ENCODE measurements around the gene PGA5.
"Not testable (repeated sequence)": the region's sequence is repeated elsewhere in the genome, so short reads cannot be mapped to it uniquely, and the experiment has no call there.

GRCh38 chr11:61241526-61241925, 551 bp downstream of the PGA5 start:
- TF ChIP-seq, protein P1, sequence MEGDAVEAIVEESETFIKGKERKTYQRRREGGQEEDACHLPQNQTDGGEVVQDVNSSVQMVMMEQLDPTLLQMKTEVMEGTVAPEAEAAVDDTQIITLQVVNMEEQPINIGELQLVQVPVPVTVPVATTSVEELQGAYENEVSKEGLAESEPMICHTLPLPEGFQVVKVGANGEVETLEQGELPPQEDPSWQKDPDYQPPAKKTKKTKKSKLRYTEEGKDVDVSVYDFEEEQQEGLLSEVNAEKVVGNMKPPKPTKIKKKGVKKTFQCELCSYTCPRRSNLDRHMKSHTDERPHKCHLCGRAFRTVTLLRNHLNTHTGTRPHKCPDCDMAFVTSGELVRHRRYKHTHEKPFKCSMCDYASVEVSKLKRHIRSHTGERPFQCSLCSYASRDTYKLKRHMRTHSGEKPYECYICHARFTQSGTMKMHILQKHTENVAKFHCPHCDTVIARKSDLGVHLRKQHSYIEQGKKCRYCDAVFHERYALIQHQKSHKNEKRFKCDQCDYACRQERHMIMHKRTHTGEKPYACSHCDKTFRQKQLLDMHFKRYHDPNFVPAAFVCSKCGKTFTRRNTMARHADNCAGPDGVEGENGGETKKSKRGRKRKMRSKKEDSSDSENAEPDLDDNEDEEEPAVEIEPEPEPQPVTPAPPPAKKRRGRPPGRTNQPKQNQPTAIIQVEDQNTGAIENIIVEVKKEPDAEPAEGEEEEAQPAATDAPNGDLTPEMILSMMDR (IDR thresholded peaks at IDR 0.05): not testable (repeated sequence)
- not testable (repeated sequence) for TF ChIP-seq EP300 (IDR thresholded peaks at IDR 0.05; ENCODE audit: low read depth)
